Type B pancreatic cell (in vitro differentiated cells): ENCODE data around the gene OR52B2. TPM values are rescaled to one million over a fixed set of nuclear protein-coding genes. Genes with fewer than 3 reads are reported as not detected.

Source experiments
- DNase-seq: peaks from one replicate; pipeline ENCODE4 v3.0.0; 2021; ENCODE audit warnings: mixed read lengths; ENCODE audit not compliant: unreplicated experiment; ENCODE audit errors: extremely low spot score
- H3K27ac Mint-ChIP-seq: 2 replicates; pipeline ENCODE4 v1.8.0; 2021; ENCODE audit warnings: mild to moderate bottlenecking, mixed read lengths
- H3K27me3 Mint-ChIP-seq: 2 replicates; pipeline ENCODE4 v1.8.0; 2021; ENCODE audit warnings: mixed read lengths
- H3K36me3 Mint-ChIP-seq: 2 replicates; pipeline ENCODE4 v1.8.0; 2021; ENCODE audit warnings: mixed read lengths
- H3K4me1 Mint-ChIP-seq: one replicate; pipeline ENCODE4 v1.8.0; 2021; ENCODE audit warnings: mixed read lengths; ENCODE audit not compliant: unreplicated experiment
- H3K4me3 Mint-ChIP-seq: 2 replicates; pipeline ENCODE4 v1.8.0; 2021; ENCODE audit warnings: mild to moderate bottlenecking, mixed read lengths
- H3K9me3 Mint-ChIP-seq: 2 replicates; pipeline ENCODE4 v1.8.0; 2021; ENCODE audit warnings: mixed read lengths
- total RNA-seq: library from RNA; stranded (reverse); gene quantifications from 2 replicates; pipeline ENCODE4 v1.2.1, GENCODE V29; 2021; ENCODE audit warnings: low replicate concordance
- TF ChIP-seq, protein P1 (sequence below): fragments of 200-600 bp; sonication (generic); conservative IDR thresholded peaks from 2 replicates; pipeline ENCODE4 v1.5.0; 2021; ENCODE audit warnings: antibody characterized with exemption, mild to moderate bottlenecking

OR52B2 gene
- total RNA-seq, 1 donor from 2014 or later: not detected

DNA sequence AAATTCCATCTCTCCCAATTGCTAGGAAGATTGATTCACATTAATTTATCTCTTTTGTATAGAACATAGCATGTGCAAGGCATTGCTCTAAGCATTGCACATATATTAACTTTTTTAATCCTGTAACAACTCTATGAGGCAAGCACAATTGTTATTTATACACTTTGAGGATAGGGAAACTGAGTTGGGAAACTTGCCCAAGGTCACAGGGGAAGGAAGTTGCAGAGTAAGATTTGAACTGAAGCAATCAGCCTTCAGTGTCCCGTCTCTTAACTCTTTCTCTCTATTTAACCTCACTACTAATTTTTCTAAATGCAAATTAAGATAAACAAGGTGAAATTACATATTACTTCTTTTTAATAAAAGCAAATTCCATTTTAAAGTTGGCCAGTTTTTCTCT is 40.5 kb downstream of the OR52B2 start:
- Mint-ChIP-seq H3K4me3 (no peak overlapping the region), H3K36me3 (no peaks in the 10 kb centered on the region), H3K27me3 (no peaks in the 10 kb centered on the region), H3K27ac (no peak overlapping the region), H3K9me3 (no peaks in the 10 kb centered on the region), H3K4me1 (no peaks in the 10 kb centered on the region)
- DNase-seq: no peak
- TF ChIP-seq, protein P1, sequence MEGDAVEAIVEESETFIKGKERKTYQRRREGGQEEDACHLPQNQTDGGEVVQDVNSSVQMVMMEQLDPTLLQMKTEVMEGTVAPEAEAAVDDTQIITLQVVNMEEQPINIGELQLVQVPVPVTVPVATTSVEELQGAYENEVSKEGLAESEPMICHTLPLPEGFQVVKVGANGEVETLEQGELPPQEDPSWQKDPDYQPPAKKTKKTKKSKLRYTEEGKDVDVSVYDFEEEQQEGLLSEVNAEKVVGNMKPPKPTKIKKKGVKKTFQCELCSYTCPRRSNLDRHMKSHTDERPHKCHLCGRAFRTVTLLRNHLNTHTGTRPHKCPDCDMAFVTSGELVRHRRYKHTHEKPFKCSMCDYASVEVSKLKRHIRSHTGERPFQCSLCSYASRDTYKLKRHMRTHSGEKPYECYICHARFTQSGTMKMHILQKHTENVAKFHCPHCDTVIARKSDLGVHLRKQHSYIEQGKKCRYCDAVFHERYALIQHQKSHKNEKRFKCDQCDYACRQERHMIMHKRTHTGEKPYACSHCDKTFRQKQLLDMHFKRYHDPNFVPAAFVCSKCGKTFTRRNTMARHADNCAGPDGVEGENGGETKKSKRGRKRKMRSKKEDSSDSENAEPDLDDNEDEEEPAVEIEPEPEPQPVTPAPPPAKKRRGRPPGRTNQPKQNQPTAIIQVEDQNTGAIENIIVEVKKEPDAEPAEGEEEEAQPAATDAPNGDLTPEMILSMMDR: no peak

DNA sequence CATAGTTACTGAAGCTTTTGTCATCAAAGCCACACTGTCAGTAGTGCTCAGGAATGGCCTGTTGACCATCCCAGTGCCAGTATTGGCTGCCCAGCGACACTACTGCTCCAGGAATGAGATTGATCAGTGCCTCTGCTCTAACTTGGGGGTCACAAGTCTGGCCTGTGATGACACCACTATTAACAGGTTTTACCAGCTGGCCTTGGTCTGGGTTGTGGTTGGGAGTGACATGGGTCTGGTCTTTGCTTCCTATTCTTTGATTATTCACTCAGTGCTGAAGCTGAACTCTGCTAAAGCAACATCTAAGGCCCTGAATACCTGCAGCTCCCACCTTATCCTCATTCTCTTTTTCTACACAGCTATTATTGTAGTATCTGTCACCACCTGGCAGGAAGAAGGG is 41.1 kb downstream of the OR52B2 start:
- Mint-ChIP-seq H3K4me1 (no peaks in the 10 kb centered on the region), H3K36me3 (no peaks in the 10 kb centered on the region), H3K27ac (no peak overlapping the region), H3K27me3 (no peaks in the 10 kb centered on the region), H3K4me3 (no peak overlapping the region), H3K9me3 (no peaks in the 10 kb centered on the region)
- DNase-seq: no peak
- TF ChIP-seq, protein P1: no peak

DNA sequence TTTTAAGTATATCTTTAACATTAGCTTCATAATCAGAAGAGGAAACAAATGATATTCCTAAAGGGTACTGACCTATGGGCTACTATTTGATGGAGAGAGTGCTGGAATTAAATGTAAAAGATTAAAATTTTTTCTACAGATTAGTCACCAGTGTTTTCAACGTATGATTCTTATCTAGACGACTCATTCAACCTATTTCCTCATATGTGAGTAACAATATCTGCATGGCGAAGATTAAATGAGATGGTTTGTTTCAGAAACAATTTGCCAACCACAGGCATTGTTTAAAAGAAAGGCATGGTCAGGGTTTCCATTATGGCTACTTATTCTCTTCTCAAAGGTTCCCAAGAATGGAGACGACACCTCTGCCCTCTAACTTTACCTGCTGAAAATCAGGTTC is 42.2 kb downstream of the OR52B2 start:
- no peaks in the 10 kb centered on the region for H3K27me3 Mint-ChIP-seq

DNA sequence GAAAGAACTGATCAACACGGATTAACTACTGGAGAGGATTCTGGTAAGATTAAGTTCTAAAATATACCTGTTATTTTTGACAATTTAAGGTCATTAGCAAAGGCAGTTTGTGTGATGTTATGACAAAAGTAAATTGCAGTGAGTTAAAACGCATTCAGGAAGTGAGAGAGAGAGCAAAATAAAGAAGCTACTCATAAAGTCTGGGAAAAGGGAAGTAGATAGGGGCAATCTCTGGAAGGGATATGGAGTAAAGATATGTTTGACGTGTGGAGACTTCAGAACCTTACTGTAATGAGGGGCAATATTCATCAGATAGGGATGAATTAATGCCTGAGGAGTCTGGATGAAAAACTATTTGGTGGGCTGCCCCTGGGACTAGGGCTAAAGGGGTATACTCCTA is 45.9 kb downstream of the OR52B2 start:
- TF ChIP-seq, protein P1: no peak
- Mint-ChIP-seq H3K4me3 (no peak overlapping the region), H3K36me3 (no peaks in the 10 kb centered on the region), H3K27ac (no peak overlapping the region), H3K27me3 (no peaks in the 10 kb centered on the region), H3K4me1 (no peaks in the 10 kb centered on the region), H3K9me3 (no peaks in the 10 kb centered on the region)
- no peak for DNase-seq

More for the DNA sequence above, 42.2 kb downstream of the OR52B2 start:
- H3K4me1 Mint-ChIP-seq: no peaks in the 10 kb centered on the region
- H3K4me3 Mint-ChIP-seq: no peak overlapping the region
- H3K27ac Mint-ChIP-seq: no peak overlapping the region
- no peaks in the 10 kb centered on the region for H3K9me3 Mint-ChIP-seq
- DNase-seq: no peak
- TF ChIP-seq, protein P1: no peak
- no peaks in the 10 kb centered on the region for H3K36me3 Mint-ChIP-seq

Other genes with a start within 250 kb of the OR52B2 start
- gene OR56A3, start 228.1 kb downstream of the OR52B2 start, total RNA-seq: not detected in 2 replicates
- not detected in 2 replicates for gene OR56A5, start 201.8 kb downstream of the OR52B2 start, total RNA-seq
- gene OR52L1, start 183.3 kb downstream of the OR52B2 start, total RNA-seq: not detected in 2 replicates
- 0.07 TPM in 1 of 2 replicates, not detected in the other for gene OR56A4, start 163.4 kb downstream of the OR52B2 start, total RNA-seq
- not detected in 2 replicates for gene OR56A1, start 139.6 kb downstream of the OR52B2 start, total RNA-seq
- not detected in 2 replicates for gene OR56B4, start 62.6 kb downstream of the OR52B2 start, total RNA-seq
- gene OR52W1, start 28.9 kb upstream of the OR52B2 start, total RNA-seq: not detected in 2 replicates
- not detected in 2 replicates for gene C11orf42, start 35.2 kb upstream of the OR52B2 start, total RNA-seq
- 50.7 and 52.5 TPM in 2 replicates for gene FHIP1B, start 64.3 kb upstream of the OR52B2 start, total RNA-seq
- gene CNGA4, start 68.8 kb upstream of the OR52B2 start, total RNA-seq: 0.62 and 0.68 TPM in 2 replicates
- 0.90 and 1.1 TPM in 2 replicates for gene CCKBR, start 89.5 kb upstream of the OR52B2 start, total RNA-seq
- gene CAVIN3, start 150.2 kb upstream of the OR52B2 start, total RNA-seq: 4.2 and 7.9 TPM in 2 replicates
- 31.6 and 50.0 TPM in 2 replicates for gene SMPD1, start 220.1 kb upstream of the OR52B2 start, total RNA-seq
- 38.4 and 61.6 TPM in 2 replicates for gene APBB1, start 248.8 kb upstream of the OR52B2 start, total RNA-seq